ENCODE results near the gene PRSS48. TPM values are rescaled to one million over a fixed set of nuclear protein-coding genes. Genes with fewer than 3 reads are reported as not detected.
A peak's percentile ranks its signal among the peaks of the same experiment; 100 is the strongest.
"Not testable (repeated sequence)": the region's sequence is repeated elsewhere in the genome, so short reads cannot be mapped to it uniquely, and the experiment has no call there.

Gene PRSS48
- total RNA-seq, 1 experiment from 2014 or later = not detected

- H3K36me3 ChIP-seq (replicated peaks; ENCODE audit: control insufficient read depth, insufficient read depth, low read length) = no peaks in the 10 kb centered on the region
- no peak overlapping the region for H3K4me3 ChIP-seq (ENCODE audit: insufficient read depth, low read depth, low read length)
- no peaks in the 10 kb centered on the region for H3K27me3 ChIP-seq (ENCODE audit: control insufficient read depth, insufficient read depth, low read length)
- peak; percentile 70 for DNase-seq
Measured at GRCh38 chr4:151250706-151251105, 26.3 kb upstream of the PRSS48 start.

DNA sequence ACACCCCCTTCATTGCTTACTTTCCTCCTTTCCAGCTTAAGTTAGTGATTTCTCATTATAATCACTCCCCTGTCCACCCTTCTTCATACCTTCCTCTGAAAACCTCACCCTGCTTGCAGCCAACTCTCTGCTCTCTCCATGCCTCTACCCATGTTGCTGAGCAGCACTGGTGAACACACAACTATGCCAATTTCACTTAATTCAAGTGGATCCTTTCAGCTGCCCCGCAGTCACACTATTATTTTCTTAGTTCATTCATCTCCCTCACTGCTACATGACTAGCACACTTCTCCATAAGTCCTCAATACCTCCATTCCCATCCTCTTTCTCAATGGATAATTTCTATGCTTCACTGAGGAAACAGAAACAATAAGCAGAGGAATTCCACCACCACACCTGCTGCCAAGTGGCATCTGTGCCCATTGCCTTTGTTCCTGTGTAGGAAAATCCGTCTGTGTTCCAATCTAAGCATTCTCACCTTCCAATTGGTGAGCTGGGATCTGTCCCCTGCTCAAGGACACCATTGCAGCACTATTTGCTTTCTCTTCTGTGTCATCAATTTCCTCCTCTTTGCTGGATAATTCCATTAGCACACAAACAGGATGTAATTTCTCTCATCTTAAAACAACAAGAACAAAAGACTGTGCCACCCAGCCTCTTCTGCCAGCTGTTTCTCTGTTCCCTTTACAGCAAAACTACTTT is 25.2 kb upstream of the PRSS48 start:
- no peak overlapping the region for H3K4me3 ChIP-seq (ENCODE audit: insufficient read depth, low read depth, low read length)
- no peak for DNase-seq
- H3K27me3 ChIP-seq (ENCODE audit: control insufficient read depth, insufficient read depth, low read length) = no peaks in the 10 kb centered on the region
- H3K36me3 ChIP-seq (replicated peaks; ENCODE audit: control insufficient read depth, insufficient read depth, low read length) = no peaks in the 10 kb centered on the region

- not testable (repeated sequence) for DNase-seq; H3K4me3 ChIP-seq (ENCODE audit: insufficient read depth, low read depth, low read length); H3K36me3 ChIP-seq (replicated peaks; ENCODE audit: control insufficient read depth, insufficient read depth, low read length); H3K27me3 ChIP-seq (ENCODE audit: control insufficient read depth, insufficient read depth, low read length)
Measured at GRCh38 chr4:151255226-151255625, 21.7 kb upstream of the PRSS48 start.

DNA sequence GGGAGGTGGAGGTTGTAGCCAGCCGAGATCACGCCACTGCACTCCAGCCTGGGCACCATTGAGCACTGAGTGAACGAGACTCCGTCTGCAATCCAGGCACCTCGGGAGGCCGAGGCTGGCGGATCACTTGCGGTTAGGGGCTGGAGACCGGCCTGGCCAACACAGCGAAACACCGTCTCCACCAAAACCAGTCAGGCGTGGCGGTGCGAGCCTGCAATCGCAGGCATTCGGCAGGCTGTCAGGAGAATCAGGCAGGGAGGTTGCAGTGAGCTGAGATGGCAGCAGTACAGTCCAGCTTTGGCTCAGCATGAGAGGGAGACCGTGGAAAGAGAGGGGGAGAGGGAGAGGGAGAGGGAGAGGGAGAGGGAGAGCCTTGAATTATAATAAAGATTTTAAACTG is 21.3 kb upstream of the PRSS48 start:
- not testable (repeated sequence) for H3K27me3 ChIP-seq (ENCODE audit: control insufficient read depth, insufficient read depth, low read length); DNase-seq; H3K36me3 ChIP-seq (replicated peaks; ENCODE audit: control insufficient read depth, insufficient read depth, low read length); H3K4me3 ChIP-seq (ENCODE audit: insufficient read depth, low read depth, low read length)

DNA sequence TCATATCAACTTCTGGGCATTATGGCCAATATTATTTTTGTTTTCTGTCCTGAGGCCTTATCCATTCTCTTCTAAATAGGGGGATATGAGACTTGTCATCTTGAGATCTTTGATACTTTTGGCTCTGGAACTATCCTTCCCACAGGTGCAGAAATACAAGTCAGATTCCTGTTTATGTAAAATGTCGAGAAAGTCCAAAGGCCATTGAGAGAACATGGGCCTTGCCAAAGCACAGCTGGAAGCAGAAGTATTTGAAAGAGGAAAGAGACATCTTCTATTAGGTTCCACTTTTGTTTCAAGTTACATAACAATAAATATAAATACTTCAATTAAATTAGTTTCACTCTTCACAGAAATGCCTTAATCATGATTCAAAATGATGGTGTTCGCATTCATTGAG is 20.8 kb upstream of the PRSS48 start:
- no peak for DNase-seq
- H3K4me3 ChIP-seq (ENCODE audit: insufficient read depth, low read depth, low read length) = no peak overlapping the region
- no peaks in the 10 kb centered on the region for H3K27me3 ChIP-seq (ENCODE audit: control insufficient read depth, insufficient read depth, low read length)
- H3K36me3 ChIP-seq (replicated peaks; ENCODE audit: control insufficient read depth, insufficient read depth, low read length) = no peaks in the 10 kb centered on the region

DNA sequence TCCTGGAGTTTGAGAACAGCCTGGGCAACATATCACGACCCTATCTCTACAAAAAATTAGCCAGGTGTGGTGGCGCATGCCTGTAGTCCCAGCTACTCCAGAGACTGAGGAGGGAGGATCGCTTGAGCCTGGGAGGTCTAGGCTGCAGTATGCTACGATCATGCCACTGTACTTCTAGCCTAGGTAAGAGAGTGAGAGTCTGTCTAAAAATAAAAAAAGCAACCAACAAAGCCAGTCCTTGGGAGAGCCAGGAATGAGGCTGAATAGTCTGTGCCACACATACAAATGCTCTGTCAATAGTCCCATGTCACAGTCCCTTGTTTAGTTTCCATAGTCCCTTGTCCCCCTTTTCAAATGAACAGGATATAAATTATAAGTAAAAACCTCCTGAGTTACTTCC is 19.3 kb upstream of the PRSS48 start:
- DNase-seq = no peak
- Histone ChIP-seq H3K36me3 (replicated peaks; ENCODE audit: control insufficient read depth, insufficient read depth, low read length) (no peaks in the 10 kb centered on the region), H3K4me3 (ENCODE audit: insufficient read depth, low read depth, low read length) (no peak overlapping the region), H3K27me3 (ENCODE audit: control insufficient read depth, insufficient read depth, low read length) (no peaks in the 10 kb centered on the region)

DNA sequence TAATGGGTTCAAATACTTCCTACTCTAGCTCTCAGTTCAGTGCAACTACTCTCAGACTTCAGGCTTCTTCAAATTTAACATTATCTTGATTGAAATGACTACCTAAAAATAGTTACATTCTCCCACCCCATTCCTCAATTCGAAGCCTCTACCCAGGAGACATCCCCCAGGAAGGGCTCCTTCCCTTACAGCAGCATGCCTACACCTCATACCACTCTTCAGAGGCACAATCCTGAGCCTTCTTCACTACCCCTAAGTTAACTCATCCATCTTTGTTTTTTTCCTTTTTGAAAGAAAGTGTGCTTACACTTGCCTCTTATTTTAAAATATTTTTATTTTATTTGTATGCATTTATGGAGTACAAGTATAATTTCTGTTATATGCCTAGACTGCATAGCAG is 17.2 kb upstream of the PRSS48 start:
- no peaks in the 10 kb centered on the region for H3K27me3 ChIP-seq (ENCODE audit: control insufficient read depth, insufficient read depth, low read length)
- H3K4me3 ChIP-seq (ENCODE audit: insufficient read depth, low read depth, low read length) = no peak overlapping the region
- H3K36me3 ChIP-seq (replicated peaks; ENCODE audit: control insufficient read depth, insufficient read depth, low read length) = no peaks in the 10 kb centered on the region
- no peak for DNase-seq

- H3K27me3 ChIP-seq (ENCODE audit: control insufficient read depth, insufficient read depth, low read length) = no peaks in the 10 kb centered on the region
- H3K36me3 ChIP-seq (replicated peaks; ENCODE audit: control insufficient read depth, insufficient read depth, low read length) = no peaks in the 10 kb centered on the region
- no peak for DNase-seq
- H3K4me3 ChIP-seq (ENCODE audit: insufficient read depth, low read depth, low read length) = no peak overlapping the region
Measured at GRCh38 chr4:151260526-151260925, 16.4 kb upstream of the PRSS48 start.

DNA sequence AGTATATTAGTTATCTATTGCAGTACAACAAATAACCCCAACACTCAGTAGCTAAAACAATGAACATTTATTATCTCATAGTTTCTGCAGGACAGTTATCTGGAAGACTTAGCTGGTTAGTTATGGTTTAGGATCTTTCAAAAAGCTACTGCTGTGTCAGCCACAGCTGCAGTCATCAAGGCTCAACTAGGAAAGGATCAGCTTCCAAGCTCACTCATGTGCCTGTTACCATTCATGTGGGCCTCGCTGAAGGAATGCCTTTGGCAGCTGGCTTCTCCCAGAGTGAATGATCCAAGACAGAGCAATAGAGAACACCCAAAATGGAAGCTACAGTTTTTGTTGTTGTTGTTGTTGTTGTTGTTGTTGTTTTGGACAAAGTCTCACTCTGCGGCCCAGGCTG is 13.5 kb upstream of the PRSS48 start:
- Histone ChIP-seq H3K27me3 (ENCODE audit: control insufficient read depth, insufficient read depth, low read length) (no peaks in the 10 kb centered on the region), H3K4me3 (ENCODE audit: insufficient read depth, low read depth, low read length) (no peak overlapping the region), H3K36me3 (replicated peaks; ENCODE audit: control insufficient read depth, insufficient read depth, low read length) (no peaks in the 10 kb centered on the region)
- no peak for DNase-seq

DNA sequence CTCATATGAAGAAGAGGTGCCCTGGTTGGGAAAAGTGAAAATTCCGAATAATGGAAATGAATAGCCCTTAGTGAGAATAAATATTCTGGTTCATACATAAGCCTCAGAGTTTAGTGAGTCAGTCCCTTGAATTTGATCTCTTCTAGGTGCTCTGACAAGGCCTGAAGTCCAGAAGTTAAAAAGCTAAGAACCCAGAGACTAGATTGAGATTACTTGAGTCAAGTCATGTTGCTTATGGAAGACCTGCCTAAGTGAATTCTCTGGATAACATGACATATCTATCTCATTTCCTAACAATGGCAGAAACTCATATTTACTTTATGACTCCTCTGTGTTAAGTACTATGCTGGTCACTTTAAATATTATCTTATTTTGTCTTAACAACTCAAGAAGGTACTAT is 10.5 kb upstream of the PRSS48 start:
- Histone ChIP-seq H3K27me3 (ENCODE audit: control insufficient read depth, insufficient read depth, low read length) (no peaks in the 10 kb centered on the region), H3K4me3 (ENCODE audit: insufficient read depth, low read depth, low read length) (no peak overlapping the region), H3K36me3 (replicated peaks; ENCODE audit: control insufficient read depth, insufficient read depth, low read length) (no peaks in the 10 kb centered on the region)
- no peak for DNase-seq

DNA sequence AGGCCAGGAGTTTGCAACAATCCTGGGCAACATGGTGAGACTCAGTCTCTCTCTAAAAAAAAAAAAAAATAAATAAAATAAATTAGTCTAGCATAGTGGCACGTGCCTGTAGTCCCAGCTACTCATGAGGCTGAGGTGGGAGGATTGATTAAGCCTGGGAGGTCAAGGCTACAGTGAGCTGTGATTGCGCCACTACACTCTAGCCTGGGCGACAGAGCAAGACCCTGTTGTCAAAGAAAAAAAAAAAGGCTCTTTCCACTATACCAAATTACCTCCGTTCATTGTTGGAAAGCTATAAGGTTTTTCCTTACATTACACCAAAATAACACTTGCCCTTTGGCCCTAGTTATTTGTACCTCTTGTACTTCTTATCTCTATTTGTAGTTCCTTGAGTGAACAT is 9.9 kb upstream of the PRSS48 start:
- no peak overlapping the region for H3K4me3 ChIP-seq (ENCODE audit: insufficient read depth, low read depth, low read length)
- no peaks in the 10 kb centered on the region for H3K27me3 ChIP-seq (ENCODE audit: control insufficient read depth, insufficient read depth, low read length)
- no peak for DNase-seq
- no peaks in the 10 kb centered on the region for H3K36me3 ChIP-seq (replicated peaks; ENCODE audit: control insufficient read depth, insufficient read depth, low read length)

- no peak for DNase-seq
- Histone ChIP-seq H3K27me3 (ENCODE audit: control insufficient read depth, insufficient read depth, low read length) (no peaks in the 10 kb centered on the region), H3K4me3 (ENCODE audit: insufficient read depth, low read depth, low read length) (no peak overlapping the region), H3K36me3 (replicated peaks; ENCODE audit: control insufficient read depth, insufficient read depth, low read length) (no peaks in the 10 kb centered on the region)
Measured at GRCh38 chr4:151267822-151268535, 9.0 kb upstream of the PRSS48 start.

- not testable (repeated sequence) for DNase-seq; H3K36me3 ChIP-seq (replicated peaks; ENCODE audit: control insufficient read depth, insufficient read depth, low read length); H3K4me3 ChIP-seq (ENCODE audit: insufficient read depth, low read depth, low read length); H3K27me3 ChIP-seq (ENCODE audit: control insufficient read depth, insufficient read depth, low read length)
Measured at GRCh38 chr4:151268905-151269304, 8.1 kb upstream of the PRSS48 start.

DNA sequence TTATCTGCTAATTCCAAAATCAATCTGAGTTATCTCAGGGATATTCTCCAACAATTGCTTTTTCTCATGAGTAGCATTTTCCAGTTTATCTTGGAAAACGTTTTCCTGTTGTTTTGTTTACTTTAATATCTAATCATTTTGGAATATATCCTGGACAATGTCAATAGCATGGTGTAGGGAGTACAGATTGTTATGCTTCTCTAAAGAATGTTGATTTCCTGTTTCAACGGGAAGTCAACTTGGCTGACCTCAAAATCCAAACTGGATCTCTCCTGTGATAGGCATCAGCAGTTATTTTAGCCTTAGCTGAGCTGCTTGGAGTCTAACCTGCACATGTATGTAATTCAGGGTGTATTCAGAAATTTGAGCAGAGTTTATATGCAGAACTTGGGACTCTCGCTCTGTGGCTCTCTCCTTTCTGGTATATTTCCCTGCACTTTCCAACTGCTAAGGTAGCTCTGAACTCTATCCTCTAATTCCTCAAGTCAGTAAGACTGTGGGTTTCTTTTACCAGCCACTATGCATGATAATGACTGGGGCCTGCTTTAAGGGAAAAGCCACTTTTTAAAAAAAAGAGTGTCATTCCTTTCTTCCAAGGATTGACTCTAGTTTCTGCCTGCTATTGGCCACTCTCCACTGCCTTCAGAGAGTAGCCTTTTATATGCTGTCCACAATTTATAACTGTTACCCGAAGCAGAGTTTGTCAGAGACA is 7.7 kb downstream of the PRSS48 start:
- Histone ChIP-seq H3K4me3 (ENCODE audit: insufficient read depth, low read depth, low read length) (no peak overlapping the region), H3K36me3 (replicated peaks; ENCODE audit: control insufficient read depth, insufficient read depth, low read length) (no peaks in the 10 kb centered on the region), H3K27me3 (ENCODE audit: control insufficient read depth, insufficient read depth, low read length) (no peaks in the 10 kb centered on the region)
- DNase-seq = peak; percentile 52

DNA sequence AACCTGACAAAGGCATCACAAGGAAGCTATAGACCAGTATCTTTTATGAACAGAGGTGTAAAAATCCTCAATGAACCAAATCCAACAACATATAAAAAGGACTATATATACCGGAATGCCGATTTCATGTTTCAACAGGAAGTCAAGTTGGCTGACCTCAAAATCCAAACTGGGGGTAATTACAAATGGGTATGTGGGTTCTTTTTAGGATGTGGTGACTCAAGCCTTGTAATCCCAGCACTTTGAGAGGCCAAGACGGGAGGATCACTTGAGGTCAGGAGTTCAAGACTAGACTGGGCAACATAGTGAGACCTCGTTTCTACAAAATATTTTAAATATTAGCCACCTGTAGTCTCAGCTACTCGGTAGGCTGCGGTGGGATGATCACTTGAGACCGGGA is 10.4 kb downstream of the PRSS48 start:
- Histone ChIP-seq H3K4me3 (ENCODE audit: insufficient read depth, low read depth, low read length) (no peak overlapping the region), H3K36me3 (replicated peaks; ENCODE audit: control insufficient read depth, insufficient read depth, low read length) (no peaks in the 10 kb centered on the region)
- no peak for DNase-seq

More for the DNA sequence above, 10.4 kb downstream of the PRSS48 start:
- no peaks in the 10 kb centered on the region for H3K27me3 ChIP-seq (ENCODE audit: control insufficient read depth, insufficient read depth, low read length)
